Measurements from ENCODE around the gene THOC6. TPM values are rescaled to one million over a fixed set of nuclear protein-coding genes. Genes with fewer than 3 reads are reported as not detected.
A peak's percentile ranks its signal among the peaks of the same experiment; 100 is the strongest.

The THOC6 gene
- total and polyA plus RNA-seq, 9 of the 15 experiments (the other 6 are each of a cell fraction or from before 2014, with no cell fraction given) = 2.5 to 65.4 (median 42.3) TPM

- peaks cover 47% of the 10 kb centered on the region for H3K79me2 ChIP-seq (ENCODE audit: control insufficient read depth, insufficient read depth, low read length)
- POLR2A ChIA-PET = interaction anchor here (0.6 to 1.5 kb wide), 4 partner anchors 8 to 38 kb away, joined by 3 to 6 read pairs (median 3); partner anchors contain the start of gene PAQR4
- peaks cover 4% of the 10 kb centered on the region for H4K20me1 ChIP-seq (replicated peaks; ENCODE audit: control insufficient read depth, insufficient read depth, low read length)
- in situ Hi-C loops (cut with MboI) = no loop called here
- CTCF ChIA-PET (ENCODE audit: low intra/inter-chr PET ratio) = no interaction called here
- no peak overlapping the region for H3K4me2 ChIP-seq (ENCODE audit: insufficient read depth, low read length)
- H3K27ac ChIP-seq (ENCODE audit: extremely low read depth, low read depth, low read length) = no peak overlapping the region
- H3K9ac ChIP-seq (ENCODE audit: insufficient read depth in 1 of 2, low read depth in 2 of 2, low read length in 2 of 2) = peak overlapping the region in 1 of 2 experiments; percentile 87; a peak in 2 of 4 replicates
- no peaks in the 10 kb centered on the region for H3K9me3 ChIP-seq (replicated peaks; ENCODE audit: control insufficient read depth, insufficient read depth, low read depth, low read length)
- H3K27me3 ChIP-seq (ENCODE audit: control insufficient read depth in 2 of 2, insufficient read depth in 2 of 2, low read length in 2 of 2) = no peaks in the 10 kb centered on the region
- no peaks in the 10 kb centered on the region for H3K9me1 ChIP-seq (ENCODE audit: control insufficient read depth, insufficient read depth, low read length)
- DNase-seq (ENCODE audit: extremely low read depth in 1 of 4, low spot score in 3 of 4) = no peak
- TF ChIP-seq ZNF274 (IDR thresholded peaks at IDR 0.05; ENCODE audit: borderline replicate concordance, low read depth, low read length) (no peak), ZNF174 (CRISPR knock-in tag; IDR thresholded peaks at IDR 0.05) (no peak), POLR2A (conservative IDR thresholded peaks at IDR 0.05) (0 out of 2 replicates have a peak, but pooled peaks have one; percentile 29)
- no peak for FAIRE-seq
- peaks cover 71% of the 10 kb centered on the region; the same call in 2 of the 3 replicates for H3K36me3 ChIP-seq (ENCODE audit: control insufficient read depth, insufficient read depth, low read length)
- no TSS peak for BruUV-seq (replicated peaks)
- no peak overlapping the region for H2AFZ ChIP-seq (ENCODE audit: low read depth, low read length)
- ATAC-seq = no peak
- 90% methylated on average over 6 of the region's 6 CpGs for WGBS (ENCODE audit: insufficient coverage, low coverage, missing lambda C conversion rate)
- no peak overlapping the region for H3K4me3 ChIP-seq
- intact Hi-C loops (cut with micrococcal nuclease) = no loop called here
- H3K4me1 ChIP-seq (replicated peaks in 1 of 2; ENCODE audit: control insufficient read depth in 2 of 2, insufficient read depth in 2 of 2, low read length in 2 of 2) = peaks cover 10 to 90% of the 10 kb centered on the region in 2 experiments
Observed at GRCh38 chr16:2977440-2977839, 46.4 kb upstream of the THOC6 start.

- Histone ChIP-seq H3K9me1 (ENCODE audit: control insufficient read depth, insufficient read depth, low read length) (no peaks in the 10 kb centered on the region), H3K4me1 (replicated peaks in 1 of 2; ENCODE audit: control insufficient read depth in 2 of 2, insufficient read depth in 2 of 2, low read length in 2 of 2) (peaks cover 19 to 83% of the 10 kb centered on the region in 2 experiments), H3K79me2 (ENCODE audit: control insufficient read depth, insufficient read depth, low read length) (peaks cover 47% of the 10 kb centered on the region), H4K20me1 (replicated peaks; ENCODE audit: control insufficient read depth, insufficient read depth, low read length) (no peaks in the 10 kb centered on the region; the same call in 1 of the 2 replicates), H3K27me3 (ENCODE audit: control insufficient read depth in 2 of 2, insufficient read depth in 2 of 2, low read length in 2 of 2) (no peaks in the 10 kb centered on the region), H2AFZ (ENCODE audit: low read depth, low read length) (peak overlapping the region; percentile 12; the same call in 1 of the 2 replicates), H3K9me3 (replicated peaks; ENCODE audit: control insufficient read depth, insufficient read depth, low read depth, low read length) (no peaks in the 10 kb centered on the region), H3K27ac (ENCODE audit: extremely low read depth, low read depth, low read length) (peak overlapping the region; percentile 99), H3K9ac (ENCODE audit: insufficient read depth in 1 of 2, low read depth in 2 of 2, low read length in 2 of 2) (peak overlapping the region; percentile 97 to 100), H3K4me2 (ENCODE audit: insufficient read depth, low read length) (peak overlapping the region; percentile 97), H3K36me3 (ENCODE audit: control insufficient read depth, insufficient read depth, low read length) (peaks cover 48% of the 10 kb centered on the region; the same call in 2 of the 3 replicates), H3K4me3 (peak overlapping the region; percentile 63)
- intact Hi-C loops (cut with micrococcal nuclease) = loop anchor here (2.0 to 5.0 kb wide), 3 partner anchors 52 to 107 kb away; no protein-coding TSS in a partner anchor
- TSS peak; percentile 43 for BruUV-seq (replicated peaks)
- WGBS (ENCODE audit: insufficient coverage, low coverage, missing lambda C conversion rate) = under 1% methylated on average over 27 of the region's 43 CpGs
- ChIA-PET POLR2A (interaction anchor here (0.6 to 3.5 kb wide), 6 partner anchors 7 to 1202 kb away, joined by 3 to 23 read pairs (median 4); partner anchors contain the start of genes KREMEN2 and PAQR4), CTCF (ENCODE audit: low intra/inter-chr PET ratio) (interaction anchor here (0.6 kb wide), 1 partner anchor 40 kb away, joined by 6 read pairs; no protein-coding TSS in a partner anchor)
- in situ Hi-C loops (cut with MboI) = no loop called here
- FAIRE-seq (no peak), DNase-seq (ENCODE audit: extremely low read depth in 1 of 4, low spot score in 3 of 4) (peak; percentile 69 to 82 (median 78)), ATAC-seq (peak; percentile 39)
- TF ChIP-seq PYGO2 (tag; IDR thresholded peaks at IDR 0.05) (no peak), ZBTB43 (CRISPR knock-in tag; IDR thresholded peaks at IDR 0.05) (peak; percentile 25; the same call in 1 of the 2 replicates), ZNF263 (CRISPR knock-in tag; IDR thresholded peaks at IDR 0.05; ENCODE audit: borderline replicate concordance) (0 out of 2 replicates have a peak, but pooled peaks have one; percentile 48), PBX2 (CRISPR knock-in tag; IDR thresholded peaks at IDR 0.05; ENCODE audit: low read depth) (peak; percentile 52), PBX2 (tag; conservative IDR thresholded peaks at IDR 0.05; ENCODE audit: low read depth) (0 out of 2 replicates have a peak, but pooled peaks have one; percentile 27), USF2 (CRISPR knock-in tag; IDR thresholded peaks at IDR 0.05) (0 out of 2 replicates have a peak, but pooled peaks have one; percentile 20)
Observed at GRCh38 chr16:2979669-2980226, 44.1 kb upstream of the THOC6 start.

All from K562 (cell line).